Left ventricle myocardium inferior (tissue), 1 donor: Measurements from ENCODE around the gene FAM184A. TPM values are rescaled to one million over a fixed set of nuclear protein-coding genes. Genes with fewer than 3 reads are reported as not detected.

Experiments used
- DNase-seq: peaks from one replicate; pipeline ENCODE4 v3.0.0-alpha.2; 2020
- H3K27ac ChIP-seq: fragments of 200-600 bp; replicated peaks from 2 replicates; pipeline ENCODE4 v1.8.0; 2021
- H3K27me3 ChIP-seq: fragments of 200-600 bp; 2 replicates; pipeline ENCODE4 v1.8.0; 2021; ENCODE audit warnings: low read depth
- H3K36me3 ChIP-seq: fragments of 200-600 bp; 2 replicates; pipeline ENCODE4 v1.8.0; 2021
- H3K4me1 ChIP-seq: fragments of 200-600 bp; 2 replicates; pipeline ENCODE4 v1.8.0; 2021
- H3K4me3 ChIP-seq: fragments of 200-600 bp; 2 replicates; pipeline ENCODE4 v1.8.0; 2021; ENCODE audit warnings: mild to moderate bottlenecking, moderate library complexity
- H3K9me3 ChIP-seq: fragments of 200-600 bp; replicated peaks from 2 replicates; pipeline ENCODE4 v1.8.0; 2021
- CTCF ChIP-seq: fragments of 200-600 bp; IDR thresholded peaks from 2 replicates; pipeline ENCODE4 v1.8.0; 2021; ENCODE audit warnings: antibody characterized with exemption, mild to moderate bottlenecking, borderline replicate concordance
- intact Hi-C: fragments of 100-400 bp; cut with micrococcal nuclease; formaldehyde crosslinking; loops from one replicate; pipeline ENCODE4 v1.11.0; 2022
- total RNA-seq: library from RNA; stranded (reverse); fragmentation: NEBNext Ultra II Directional; extraction: Animal tissue kit (Norgen Biotek cat#: 25700); gene quantifications from one replicate; pipeline ENCODE4 v1.2.1, GENCODE V29; 2021
- donor health status: DM: no; HTN: yes; CAD: no; lungs with severe emphysema.

Gene FAM184A
- total RNA-seq, 1 donor from 2014 or later, result 0.93 TPM

- no peaks in the 10 kb centered on the region for H3K27me3 ChIP-seq
- H3K9me3 ChIP-seq, result no peaks in the 10 kb centered on the region
- no peaks in the 10 kb centered on the region for H3K36me3 ChIP-seq
- H3K27ac ChIP-seq, result no peak overlapping the region
- intact Hi-C loops, result no loop called here
- no peak for DNase-seq
- TF ChIP-seq CTCF, result no peak
- no peak overlapping the region for H3K4me3 ChIP-seq
- H3K4me1 ChIP-seq, result no peaks in the 10 kb centered on the region
Observed at GRCh38 chr6:119061215-119061614, 17.2 kb downstream of the FAM184A start.

DNA sequence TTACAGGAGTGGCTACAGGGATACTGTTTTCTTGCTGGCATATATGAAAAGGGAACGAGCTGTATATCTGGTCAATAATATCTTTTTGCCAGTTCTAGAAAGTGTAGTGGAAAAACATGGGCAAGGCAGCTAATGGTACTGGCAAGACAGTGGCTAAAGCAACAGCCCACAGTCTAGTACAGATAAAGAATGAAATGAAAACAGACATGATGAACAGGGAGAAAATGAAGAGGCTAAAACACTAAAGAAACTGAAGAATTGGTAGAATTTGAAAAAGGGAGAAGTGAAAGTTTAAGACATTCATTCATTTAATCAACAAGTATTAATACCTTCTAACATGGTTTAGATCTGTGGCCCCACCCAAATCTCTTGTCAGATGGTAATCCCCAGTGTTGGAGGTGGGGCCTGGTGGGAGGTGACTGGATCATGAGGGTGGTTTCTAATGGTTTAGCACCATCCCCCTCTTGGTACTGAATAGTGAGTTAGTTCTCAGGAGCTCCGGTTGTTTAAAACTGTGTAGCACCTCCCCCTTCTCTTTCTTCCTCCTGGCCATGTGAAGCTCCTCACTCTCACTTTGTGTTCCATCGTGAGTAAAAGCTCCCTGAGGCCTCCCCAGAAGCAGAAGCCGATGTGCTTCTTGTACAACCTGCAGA is 18.1 kb downstream of the FAM184A start:
- Histone ChIP-seq H3K36me3 (no peaks in the 10 kb centered on the region), H3K27me3 (no peaks in the 10 kb centered on the region), H3K27ac (no peak overlapping the region), H3K9me3 (peaks cover under 1% of the 10 kb centered on the region), H3K4me3 (no peak overlapping the region), H3K4me1 (no peaks in the 10 kb centered on the region)
- TF ChIP-seq CTCF, result no peak
- DNase-seq, result no peak
- intact Hi-C loops, result no loop called here

DNA sequence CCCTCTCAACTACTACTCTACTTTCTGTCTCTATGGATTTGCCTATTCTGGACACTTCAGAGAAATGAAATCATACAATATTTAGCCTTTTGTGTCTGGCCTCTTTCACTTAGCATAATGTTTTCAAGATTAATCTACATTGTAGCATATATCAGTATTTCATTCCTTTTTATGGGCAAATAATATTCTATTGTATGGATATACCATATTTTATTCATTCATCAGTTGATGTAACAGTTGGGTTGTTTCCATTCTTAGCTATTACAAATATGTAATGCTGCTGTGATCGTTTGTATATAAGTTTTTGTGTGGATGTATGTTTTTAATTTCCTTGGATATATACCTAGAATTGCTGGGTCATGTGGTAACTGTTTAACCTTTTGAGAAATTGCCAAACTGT is 23.4 kb downstream of the FAM184A start:
- Histone ChIP-seq H3K27me3 (no peaks in the 10 kb centered on the region), H3K36me3 (no peaks in the 10 kb centered on the region), H3K4me3 (no peak overlapping the region), H3K27ac (no peak overlapping the region), H3K4me1 (no peaks in the 10 kb centered on the region), H3K9me3 (peaks cover 13% of the 10 kb centered on the region)
- intact Hi-C loops, result no loop called here
- no peak for TF ChIP-seq CTCF
- no peak for DNase-seq

- peaks cover 13% of the 10 kb centered on the region for H3K9me3 ChIP-seq
- no peak overlapping the region for H3K27ac ChIP-seq
- no peak for TF ChIP-seq CTCF
- no peaks in the 10 kb centered on the region for H3K4me1 ChIP-seq
- H3K4me3 ChIP-seq, result no peak overlapping the region
- no peak for DNase-seq
- H3K36me3 ChIP-seq, result no peaks in the 10 kb centered on the region
- H3K27me3 ChIP-seq, result no peaks in the 10 kb centered on the region
- intact Hi-C loops, result no loop called here
Observed at GRCh38 chr6:119052987-119053386, 25.5 kb downstream of the FAM184A start.

DNA sequence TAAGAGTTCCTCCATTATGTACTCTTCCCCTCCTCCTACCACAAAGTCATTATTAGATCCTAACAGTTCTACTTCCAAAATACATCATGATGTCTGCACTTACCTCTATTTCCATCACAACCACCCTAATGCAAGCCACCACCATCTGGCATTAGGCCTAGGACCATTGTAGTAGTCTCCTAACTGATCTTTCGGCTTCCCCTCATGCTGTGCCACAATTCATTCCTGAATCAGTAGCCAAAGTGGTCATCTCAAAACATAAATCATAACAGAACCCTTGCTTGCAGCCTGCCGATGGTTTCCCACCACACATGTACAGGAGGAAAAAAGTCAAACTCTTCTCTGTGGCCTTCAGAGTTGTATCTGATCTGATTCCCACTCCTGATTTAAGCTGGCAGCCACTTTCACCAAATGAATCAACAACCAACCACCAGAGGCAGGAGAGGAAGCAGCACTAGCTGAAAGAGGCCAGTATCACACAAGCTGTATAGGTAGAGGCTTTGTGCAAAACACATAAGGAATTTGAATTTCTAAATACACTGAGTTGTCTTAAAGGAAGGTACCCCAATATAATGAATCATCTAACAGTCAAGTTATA is 26.1 kb downstream of the FAM184A start:
- no peaks in the 10 kb centered on the region for H3K27me3 ChIP-seq
- no peak overlapping the region for H3K27ac ChIP-seq
- H3K9me3 ChIP-seq, result peaks cover 13% of the 10 kb centered on the region
- H3K4me3 ChIP-seq, result no peak overlapping the region
- DNase-seq, result no peak
- no peaks in the 10 kb centered on the region for H3K4me1 ChIP-seq
- TF ChIP-seq CTCF, result no peak
- intact Hi-C loops, result no loop called here
- no peaks in the 10 kb centered on the region for H3K36me3 ChIP-seq
